Calu3 (cell line): ENCODE data around the gene HS6ST1. TPM values are rescaled to one million over a fixed set of nuclear protein-coding genes. Genes with fewer than 3 reads are reported as not detected.

Experiments
- BruUV-seq: library from RNA; stranded (reverse); fragments of 400-500 nt; replicated peaks from 2 replicates; lab custom pipeline; 2021; lab: Mats Ljungman, UMichigan
- CTCF ChIA-PET: fragments of 300-600 bp; sonication (Branson Sonifier 250); formaldehyde crosslinking; loops from one replicate; lab custom pipeline; 2022; ENCODE audit warnings: antibody characterized with exemption; lab: Charles Lee
- DNase-seq: peaks from one replicate; pipeline ENCODE4 v3.0.0; 2022
- H3K27ac Mint-ChIP-seq: one replicate; pipeline ENCODE4 v1.8.0; 2022; ENCODE audit warnings: mixed read lengths; ENCODE audit not compliant: unreplicated experiment
- H3K27me3 Mint-ChIP-seq: one replicate; pipeline ENCODE4 v1.8.0; 2022; ENCODE audit warnings: mixed read lengths; ENCODE audit not compliant: unreplicated experiment
- H3K36me3 Mint-ChIP-seq: one replicate; pipeline ENCODE4 v1.8.0; 2022; ENCODE audit warnings: mild to moderate bottlenecking, moderate library complexity, mixed read lengths; ENCODE audit not compliant: insufficient read depth, unreplicated experiment
- H3K4me1 Mint-ChIP-seq: one replicate; pipeline ENCODE4 v1.8.0; 2022; ENCODE audit warnings: mild to moderate bottlenecking, low read depth, mixed read lengths; ENCODE audit not compliant: unreplicated experiment
- H3K4me3 Mint-ChIP-seq: one replicate; pipeline ENCODE4 v1.8.0; 2022; ENCODE audit warnings: mild to moderate bottlenecking, low read depth, moderate library complexity, mixed read lengths; ENCODE audit not compliant: unreplicated experiment
- H3K9me3 Mint-ChIP-seq: one replicate; pipeline ENCODE4 v1.8.0; 2022; ENCODE audit warnings: low read depth, mixed read lengths; ENCODE audit not compliant: unreplicated experiment
- intact Hi-C: fragments of 100-400 bp; cut with micrococcal nuclease; formaldehyde crosslinking; loops from one replicate; pipeline ENCODE4 v1.10.0; 2022; ENCODE audit not compliant: unreplicated experiment
- total RNA-seq: library from RNA; stranded (reverse); gene quantifications from 2 replicates; pipeline ENCODE4 v1.2.3, GENCODE V29; 2022
- TF ChIP-seq, protein P1 (sequence below): fragments of 200-600 bp; IDR thresholded peaks from one replicate; pipeline ENCODE4 v1.8.0; 2022; ENCODE audit warnings: antibody characterized with exemption; ENCODE audit not compliant: unreplicated experiment

Gene HS6ST1
- total RNA-seq, 1 experiment from 2014 or later = 34.6 TPM

DNA sequence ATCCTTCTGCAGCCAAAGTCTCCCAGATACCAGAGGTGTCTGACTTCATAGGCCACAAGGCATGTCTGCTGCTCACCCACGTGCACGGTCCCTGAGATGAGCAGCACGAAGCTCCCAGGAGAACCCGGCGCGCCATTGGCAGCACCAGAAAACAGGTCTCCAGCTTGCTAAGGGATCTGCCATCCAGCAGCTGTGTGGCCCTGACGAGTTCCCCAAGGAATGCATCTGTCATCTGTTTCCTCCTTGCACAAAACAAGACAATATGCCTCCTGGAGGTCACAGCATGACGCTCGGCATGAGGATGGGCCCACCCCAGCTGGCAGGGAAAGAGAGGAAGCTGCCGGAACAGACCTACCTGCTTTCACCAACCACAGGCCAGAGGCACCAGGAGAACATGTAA lies 29.2 kb downstream of the HS6ST1 start:
- peaks cover 5% of the 10 kb centered on the region for H3K36me3 Mint-ChIP-seq
- H3K9me3 Mint-ChIP-seq = no peaks in the 10 kb centered on the region
- intact Hi-C loops = no loop called here
- no peaks in the 10 kb centered on the region for H3K4me1 Mint-ChIP-seq
- TF ChIP-seq, protein P1, sequence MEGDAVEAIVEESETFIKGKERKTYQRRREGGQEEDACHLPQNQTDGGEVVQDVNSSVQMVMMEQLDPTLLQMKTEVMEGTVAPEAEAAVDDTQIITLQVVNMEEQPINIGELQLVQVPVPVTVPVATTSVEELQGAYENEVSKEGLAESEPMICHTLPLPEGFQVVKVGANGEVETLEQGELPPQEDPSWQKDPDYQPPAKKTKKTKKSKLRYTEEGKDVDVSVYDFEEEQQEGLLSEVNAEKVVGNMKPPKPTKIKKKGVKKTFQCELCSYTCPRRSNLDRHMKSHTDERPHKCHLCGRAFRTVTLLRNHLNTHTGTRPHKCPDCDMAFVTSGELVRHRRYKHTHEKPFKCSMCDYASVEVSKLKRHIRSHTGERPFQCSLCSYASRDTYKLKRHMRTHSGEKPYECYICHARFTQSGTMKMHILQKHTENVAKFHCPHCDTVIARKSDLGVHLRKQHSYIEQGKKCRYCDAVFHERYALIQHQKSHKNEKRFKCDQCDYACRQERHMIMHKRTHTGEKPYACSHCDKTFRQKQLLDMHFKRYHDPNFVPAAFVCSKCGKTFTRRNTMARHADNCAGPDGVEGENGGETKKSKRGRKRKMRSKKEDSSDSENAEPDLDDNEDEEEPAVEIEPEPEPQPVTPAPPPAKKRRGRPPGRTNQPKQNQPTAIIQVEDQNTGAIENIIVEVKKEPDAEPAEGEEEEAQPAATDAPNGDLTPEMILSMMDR = no peak
- no peak overlapping the region for H3K4me3 Mint-ChIP-seq
- CTCF ChIA-PET = no interaction called here
- no peak overlapping the region for H3K27ac Mint-ChIP-seq
- H3K27me3 Mint-ChIP-seq = no peaks in the 10 kb centered on the region
- no peak for DNase-seq
- no TSS peak for BruUV-seq

DNA sequence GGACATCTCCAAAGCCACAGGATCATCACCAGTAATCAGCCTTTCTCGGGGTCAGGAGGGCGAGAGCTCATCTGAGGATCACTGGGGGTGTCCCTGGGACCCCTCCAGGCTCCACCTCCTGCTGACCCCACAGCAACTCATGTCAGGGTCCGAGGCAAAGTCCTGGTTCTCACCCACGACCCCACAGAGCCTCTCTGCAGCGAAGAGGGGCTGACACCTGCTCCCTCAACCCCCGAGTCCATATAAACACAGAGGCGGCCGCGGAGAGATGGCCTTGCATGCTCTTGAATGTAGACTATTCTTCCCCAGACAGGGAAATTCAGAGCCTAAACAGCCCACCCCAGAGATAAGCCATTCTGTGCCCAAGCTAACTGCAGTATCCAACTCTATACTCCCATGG lies 29.9 kb downstream of the HS6ST1 start:
- Mint-ChIP-seq H3K4me3 (no peak overlapping the region), H3K36me3 (peaks cover 5% of the 10 kb centered on the region), H3K27ac (no peak overlapping the region), H3K9me3 (no peaks in the 10 kb centered on the region), H3K27me3 (no peaks in the 10 kb centered on the region), H3K4me1 (no peaks in the 10 kb centered on the region)
- CTCF ChIA-PET = no interaction called here
- TF ChIP-seq, protein P1 = no peak
- BruUV-seq = no TSS peak
- intact Hi-C loops = no loop called here
- DNase-seq = no peak

DNA sequence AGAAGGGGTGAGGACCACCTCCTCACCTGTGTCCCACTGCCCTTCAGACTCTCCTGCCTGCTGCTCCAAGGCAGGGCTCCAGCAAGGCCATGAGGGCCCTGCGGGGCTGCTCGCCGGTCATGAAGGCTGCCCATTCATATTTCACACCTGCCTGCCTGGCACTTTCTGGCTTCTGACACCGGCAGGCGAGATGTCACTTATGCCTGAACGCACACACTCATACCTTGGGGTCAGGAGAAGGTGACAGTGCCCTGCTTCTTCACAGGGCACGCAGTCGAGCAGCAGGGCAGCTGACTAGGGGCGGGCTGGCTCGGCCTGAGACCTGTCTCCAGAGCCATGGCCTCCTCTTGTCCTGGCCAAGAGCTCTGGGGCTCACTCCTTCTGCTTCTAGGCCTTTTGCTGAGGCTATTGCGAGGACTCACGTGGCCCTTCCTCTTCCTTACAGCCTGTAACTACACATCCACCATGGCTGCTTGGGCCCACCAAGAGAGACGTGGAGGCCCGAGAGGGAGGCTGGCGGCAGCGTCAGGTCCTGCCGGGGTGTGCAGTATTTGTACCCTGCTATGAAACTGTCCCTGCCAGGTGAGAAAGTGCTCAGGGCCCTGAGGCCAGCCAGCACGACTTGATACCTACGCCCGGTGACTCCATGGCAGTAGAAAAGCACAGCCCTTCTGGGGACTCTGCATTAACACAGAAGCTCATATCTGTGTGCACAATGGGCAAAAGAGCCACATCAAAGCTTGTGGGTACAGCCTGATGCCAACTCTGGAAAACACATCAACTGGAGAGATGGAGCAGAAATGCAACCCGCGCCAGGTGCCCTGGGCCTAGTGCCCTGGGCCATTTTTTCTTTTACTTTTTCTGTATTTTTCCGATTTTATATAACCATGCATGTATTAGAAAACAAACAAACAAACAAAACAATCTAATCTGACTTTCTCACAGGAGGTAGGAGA lies 30.6 kb downstream of the HS6ST1 start:
- DNase-seq = no peak
- no TSS peak for BruUV-seq
- CTCF ChIA-PET = interaction anchor here (0.7 kb wide), 1 partner anchor 177 kb away, joined by 4 read pairs; no protein-coding TSS in a partner anchor
- H3K9me3 Mint-ChIP-seq = no peaks in the 10 kb centered on the region
- peaks cover 5% of the 10 kb centered on the region for H3K36me3 Mint-ChIP-seq
- no peaks in the 10 kb centered on the region for H3K27me3 Mint-ChIP-seq
- no peaks in the 10 kb centered on the region for H3K4me1 Mint-ChIP-seq
- no peak overlapping the region for H3K27ac Mint-ChIP-seq
- TF ChIP-seq, protein P1 = no peak
- H3K4me3 Mint-ChIP-seq = no peak overlapping the region
- intact Hi-C loops = no loop called here

DNA sequence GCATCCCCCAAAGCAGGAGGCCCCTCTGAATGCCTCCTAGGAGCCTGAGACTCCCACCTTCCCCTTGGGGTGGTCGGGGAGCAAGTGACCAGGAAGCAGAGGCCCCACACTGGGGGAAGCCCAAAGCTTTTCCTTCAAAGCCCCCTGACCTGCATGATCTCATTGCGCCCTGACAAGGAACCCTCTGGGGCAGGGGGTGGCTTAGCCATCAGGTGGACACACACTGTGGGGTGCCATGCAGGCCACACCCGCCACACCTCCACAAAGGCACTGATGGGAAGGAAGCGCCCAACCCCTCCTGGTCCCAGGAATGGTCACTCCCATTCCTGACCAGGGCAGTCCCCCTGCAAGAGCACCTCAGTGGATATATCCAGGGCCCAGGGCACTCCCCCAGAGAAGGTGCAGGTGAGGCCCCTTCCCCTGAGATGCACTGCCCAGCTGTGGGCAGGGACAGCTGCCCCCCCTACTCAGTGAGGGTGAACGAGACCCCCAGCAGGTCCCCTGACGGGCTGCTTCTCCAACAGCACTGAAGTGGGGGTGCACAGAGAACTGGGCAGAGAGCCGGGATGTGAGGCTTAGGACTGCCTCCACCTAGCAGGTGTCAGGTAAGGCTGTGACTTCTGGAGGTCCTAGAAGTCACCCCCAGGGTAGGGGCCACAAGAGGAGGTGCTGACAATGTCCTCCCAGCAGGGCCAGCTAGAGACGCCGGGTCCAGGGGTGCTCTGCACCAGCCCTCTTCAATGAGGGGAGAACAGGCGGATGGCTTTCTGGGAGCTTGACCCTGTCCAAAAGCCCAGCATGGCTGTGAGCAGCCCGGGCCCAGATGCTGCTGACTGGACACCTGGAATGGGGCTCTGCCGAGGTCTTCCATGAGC lies 31.5 kb downstream of the HS6ST1 start:
- TF ChIP-seq, protein P1 = no peak
- intact Hi-C loops = no loop called here
- H3K27me3 Mint-ChIP-seq = no peaks in the 10 kb centered on the region
- H3K4me3 Mint-ChIP-seq = no peak overlapping the region
- no peak for DNase-seq
- peaks cover 5% of the 10 kb centered on the region for H3K36me3 Mint-ChIP-seq
- H3K9me3 Mint-ChIP-seq = no peaks in the 10 kb centered on the region
- H3K4me1 Mint-ChIP-seq = no peaks in the 10 kb centered on the region
- H3K27ac Mint-ChIP-seq = no peak overlapping the region
- BruUV-seq = no TSS peak
- CTCF ChIA-PET = interaction anchor here (0.7 kb wide), 1 partner anchor 178 kb away, joined by 4 read pairs; no protein-coding TSS in a partner anchor
